ENCODE measurements around the gene NCKAP5.

DNA sequence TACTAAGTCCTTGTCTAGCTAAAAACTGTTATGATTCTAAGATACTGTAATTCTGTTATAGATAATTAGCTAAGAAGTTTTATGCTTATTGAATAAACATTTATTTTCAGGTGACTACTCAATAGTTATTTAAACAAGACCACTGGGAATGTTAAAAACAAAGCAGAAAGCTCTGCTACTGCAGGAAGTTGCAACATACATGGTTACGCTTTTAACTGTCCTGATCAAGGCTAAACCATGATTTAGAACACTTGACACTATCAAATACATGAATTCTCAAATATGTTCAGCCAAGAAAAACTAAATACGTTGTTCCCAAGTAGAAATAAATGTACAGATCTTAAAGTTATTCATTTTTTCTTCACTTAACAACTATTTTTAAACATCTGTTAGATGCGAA lies 263.9 kb downstream of the NCKAP5 start:
- TF ChIP-seq, protein P1, sequence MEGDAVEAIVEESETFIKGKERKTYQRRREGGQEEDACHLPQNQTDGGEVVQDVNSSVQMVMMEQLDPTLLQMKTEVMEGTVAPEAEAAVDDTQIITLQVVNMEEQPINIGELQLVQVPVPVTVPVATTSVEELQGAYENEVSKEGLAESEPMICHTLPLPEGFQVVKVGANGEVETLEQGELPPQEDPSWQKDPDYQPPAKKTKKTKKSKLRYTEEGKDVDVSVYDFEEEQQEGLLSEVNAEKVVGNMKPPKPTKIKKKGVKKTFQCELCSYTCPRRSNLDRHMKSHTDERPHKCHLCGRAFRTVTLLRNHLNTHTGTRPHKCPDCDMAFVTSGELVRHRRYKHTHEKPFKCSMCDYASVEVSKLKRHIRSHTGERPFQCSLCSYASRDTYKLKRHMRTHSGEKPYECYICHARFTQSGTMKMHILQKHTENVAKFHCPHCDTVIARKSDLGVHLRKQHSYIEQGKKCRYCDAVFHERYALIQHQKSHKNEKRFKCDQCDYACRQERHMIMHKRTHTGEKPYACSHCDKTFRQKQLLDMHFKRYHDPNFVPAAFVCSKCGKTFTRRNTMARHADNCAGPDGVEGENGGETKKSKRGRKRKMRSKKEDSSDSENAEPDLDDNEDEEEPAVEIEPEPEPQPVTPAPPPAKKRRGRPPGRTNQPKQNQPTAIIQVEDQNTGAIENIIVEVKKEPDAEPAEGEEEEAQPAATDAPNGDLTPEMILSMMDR (IDR thresholded peaks at IDR 0.05; ENCODE audit: low read depth, low read length, missing input control): no peak
- TF ChIP-seq, protein P2, sequence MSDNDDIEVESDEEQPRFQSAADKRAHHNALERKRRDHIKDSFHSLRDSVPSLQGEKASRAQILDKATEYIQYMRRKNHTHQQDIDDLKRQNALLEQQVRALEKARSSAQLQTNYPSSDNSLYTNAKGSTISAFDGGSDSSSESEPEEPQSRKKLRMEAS (IDR thresholded peaks at IDR 0.05): no peak
